ENCODE results near the gene GFPT2.

GFPT2 gene

GRCh38 chr5:180306796-180307195 is 46.3 kb downstream of the GFPT2 start:
- H3K4me3 ChIP-seq = no peak overlapping the region
- no peak overlapping the region for H3K27ac ChIP-seq
- no peaks in the 10 kb centered on the region for H3K27me3 ChIP-seq
- intact Hi-C loops (cut with DNase I; ENCODE audit: low total_unique reads) = no loop called here
- TF ChIP-seq CTCF (IDR thresholded peaks at IDR 0.05) = no peak
- H3K36me3 ChIP-seq = peaks cover 0 to 18% (median 10%) of the 10 kb centered on the region in 3 donors
- no peaks in the 10 kb centered on the region for H3K9me3 ChIP-seq
- DNase-seq = no peak
- H3K4me1 ChIP-seq = no peaks in the 10 kb centered on the region

GRCh38 chr5:180305481-180305880 is 47.7 kb downstream of the GFPT2 start:
- no peaks in the 10 kb centered on the region for H3K4me1 ChIP-seq
- H3K9me3 ChIP-seq = no peaks in the 10 kb centered on the region
- intact Hi-C loops (cut with DNase I; ENCODE audit: low total_unique reads) = no loop called here
- no peak overlapping the region for H3K4me3 ChIP-seq
- no peaks in the 10 kb centered on the region for H3K27me3 ChIP-seq
- no peak overlapping the region for H3K27ac ChIP-seq
- DNase-seq = no peak
- H3K36me3 ChIP-seq = peaks cover 0 to 18% (median 10%) of the 10 kb centered on the region in 3 donors
- no peak for TF ChIP-seq CTCF (IDR thresholded peaks at IDR 0.05)

GRCh38 chr5:180304431-180305375 is 48.4 kb downstream of the GFPT2 start:
- TF ChIP-seq CTCF (IDR thresholded peaks at IDR 0.05) = no peak
- DNase-seq = no peak

GRCh38 chr5:180304016-180304292 is 49.2 kb downstream of the GFPT2 start:
- Histone ChIP-seq H3K9me3 (no peaks in the 10 kb centered on the region), H3K27ac (no peak overlapping the region), H3K27me3 (no peaks in the 10 kb centered on the region), H3K4me3 (no peak overlapping the region), H3K4me1 (no peaks in the 10 kb centered on the region), H3K36me3 (peaks cover 0 to 18% (median 10%) of the 10 kb centered on the region in 3 donors)
- TF ChIP-seq CTCF (IDR thresholded peaks at IDR 0.05) = no peak
- intact Hi-C loops (cut with DNase I; ENCODE audit: low total_unique reads) = no loop called here
- DNase-seq = no peak

More at GRCh38 chr5:180304431-180305375, 48.4 kb downstream of the GFPT2 start:
- H3K27ac ChIP-seq = no peak overlapping the region
- H3K4me1 ChIP-seq = no peaks in the 10 kb centered on the region
- peaks cover 0 to 18% (median 10%) of the 10 kb centered on the region in 3 donors for H3K36me3 ChIP-seq
- no peaks in the 10 kb centered on the region for H3K9me3 ChIP-seq
- no peak overlapping the region for H3K4me3 ChIP-seq
- intact Hi-C loops (cut with DNase I; ENCODE audit: low total_unique reads) = no loop called here
- H3K27me3 ChIP-seq = no peaks in the 10 kb centered on the region

- H3K9me3 ChIP-seq = no peaks in the 10 kb centered on the region
- TF ChIP-seq CTCF (IDR thresholded peaks at IDR 0.05) = no peak
- H3K4me1 ChIP-seq = no peaks in the 10 kb centered on the region
- H3K27me3 ChIP-seq = no peaks in the 10 kb centered on the region
- intact Hi-C loops (cut with DNase I; ENCODE audit: low total_unique reads) = no loop called here
- no peak overlapping the region for H3K4me3 ChIP-seq
- H3K27ac ChIP-seq = no peak overlapping the region
- no peak for DNase-seq
- peaks cover 0 to 18% (median 10%) of the 10 kb centered on the region in 3 donors for H3K36me3 ChIP-seq
Measured at GRCh38 chr5:180303226-180304015, 49.7 kb downstream of the GFPT2 start.

Data from tibial artery (tissue), 4 donors.